OCI-LY3 (cell line): Measurements from ENCODE around the gene PKP4.

Experiments used
- EZH2phosphoT487 ChIP-seq: fragments of 200-600 bp; shearing (Covaris generic); IDR thresholded peaks from 2 replicates; pipeline ENCODE4 v1.6.1; 2018; ENCODE audit warnings: antibody characterized with exemption, mixed run types, low read depth
- TF ChIP-seq, protein P1 (sequence below): fragments of 200-600, 300-600 bp; sonication (generic); IDR thresholded peaks from 2 replicates; pipeline ENCODE4 v1.5.1; 2014; ENCODE audit warnings: antibody characterized with exemption, low read length, low read depth

GRCh38 chr2:158650646-158651357 lies 194.1 kb downstream of the PKP4 start:
- TF ChIP-seq, protein P1, sequence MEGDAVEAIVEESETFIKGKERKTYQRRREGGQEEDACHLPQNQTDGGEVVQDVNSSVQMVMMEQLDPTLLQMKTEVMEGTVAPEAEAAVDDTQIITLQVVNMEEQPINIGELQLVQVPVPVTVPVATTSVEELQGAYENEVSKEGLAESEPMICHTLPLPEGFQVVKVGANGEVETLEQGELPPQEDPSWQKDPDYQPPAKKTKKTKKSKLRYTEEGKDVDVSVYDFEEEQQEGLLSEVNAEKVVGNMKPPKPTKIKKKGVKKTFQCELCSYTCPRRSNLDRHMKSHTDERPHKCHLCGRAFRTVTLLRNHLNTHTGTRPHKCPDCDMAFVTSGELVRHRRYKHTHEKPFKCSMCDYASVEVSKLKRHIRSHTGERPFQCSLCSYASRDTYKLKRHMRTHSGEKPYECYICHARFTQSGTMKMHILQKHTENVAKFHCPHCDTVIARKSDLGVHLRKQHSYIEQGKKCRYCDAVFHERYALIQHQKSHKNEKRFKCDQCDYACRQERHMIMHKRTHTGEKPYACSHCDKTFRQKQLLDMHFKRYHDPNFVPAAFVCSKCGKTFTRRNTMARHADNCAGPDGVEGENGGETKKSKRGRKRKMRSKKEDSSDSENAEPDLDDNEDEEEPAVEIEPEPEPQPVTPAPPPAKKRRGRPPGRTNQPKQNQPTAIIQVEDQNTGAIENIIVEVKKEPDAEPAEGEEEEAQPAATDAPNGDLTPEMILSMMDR: no peak
- no peak for TF ChIP-seq EZH2phosphoT487
